Muscle of leg (tissue), 11 donors: ENCODE results near the gene KCTD16. TPM values are rescaled to one million over a fixed set of nuclear protein-coding genes. Genes with fewer than 3 reads are reported as not detected.

Experiments
- DNase-seq: peaks from one replicate; pipeline ENCODE4 v3.0.0; 2013
- H3K27ac ChIP-seq: one replicate; pipeline ENCODE4 v1.5.1; 2013; ENCODE audit warnings: mild to moderate bottlenecking, low read length, control low read depth
- H3K27me3 ChIP-seq: one replicate; pipeline ENCODE4 v1.6.1; 2013; ENCODE audit warnings: low read length; ENCODE audit not compliant: control insufficient read depth, insufficient read depth
- H3K36me3 ChIP-seq: one replicate; pipeline ENCODE4 v1.6.1; 2013; ENCODE audit warnings: low read length; ENCODE audit not compliant: control insufficient read depth, insufficient read depth
- H3K4me1 ChIP-seq: one replicate; pipeline ENCODE4 v1.6.1; 2013; ENCODE audit warnings: low read length; ENCODE audit not compliant: control insufficient read depth, insufficient read depth
- H3K4me3 ChIP-seq: one replicate; pipeline ENCODE4 v1.5.1; 2013; ENCODE audit warnings: low read length, control low read depth
- H3K9me3 ChIP-seq: replicated peaks from 2 replicates; pipeline ENCODE4 v1.6.1; 2013; ENCODE audit warnings: low read depth, low read length; ENCODE audit not compliant: control insufficient read depth
- WGBS: methylation state at CpG from one replicate; pipeline ENCODE4 v1.1.5; 2013; ENCODE audit warnings: missing lambda C conversion rate; ENCODE audit not compliant: insufficient coverage; 5-methylcytosine and 5-hydroxymethylcytosine counted together
- polyA plus RNA-seq, 8 donors: library from polyadenylated mRNA; unstranded; fragments of 120-200 nt; gene quantifications; one replicate each; pipeline versions ENCODE4 v1.2.1 to v1.2.3, GENCODE V29; 2013; ENCODE audit warnings: inconsistent platforms in 1 of 8, low replicate concordance in 1 of 8; ENCODE audit not compliant: insufficient read length in 8 of 8, insufficient read depth in 1 of 8
- total RNA-seq: library from RNA; stranded (reverse); fragments of 120-200 nt; gene quantifications from one replicate; pipeline ENCODE4 v1.2.4, GENCODE V29; 2013

KCTD16 gene
- total and polyA plus RNA-seq, 9 donors = 0.04 to 0.16 (median 0.08) TPM

GRCh38 chr5:144205141-144205551 lies 34.5 kb downstream of the KCTD16 start:
- WGBS = 0% methylated on average over 22 of the region's 31 CpGs
- no peak overlapping the region for H3K27ac ChIP-seq
- H3K36me3 ChIP-seq = no peaks in the 10 kb centered on the region
- DNase-seq = peak; percentile 53
- H3K4me3 ChIP-seq = no peak overlapping the region
- H3K4me1 ChIP-seq = peaks cover 4% of the 10 kb centered on the region
- peaks cover 11% of the 10 kb centered on the region for H3K27me3 ChIP-seq
- H3K9me3 ChIP-seq = no peaks in the 10 kb centered on the region

- no CpG with 5 or more reads among the region's 2 CpGs for WGBS
These were observed 35.5 kb downstream of the KCTD16 start for GRCh38 chr5:144206141-144206540.

DNA sequence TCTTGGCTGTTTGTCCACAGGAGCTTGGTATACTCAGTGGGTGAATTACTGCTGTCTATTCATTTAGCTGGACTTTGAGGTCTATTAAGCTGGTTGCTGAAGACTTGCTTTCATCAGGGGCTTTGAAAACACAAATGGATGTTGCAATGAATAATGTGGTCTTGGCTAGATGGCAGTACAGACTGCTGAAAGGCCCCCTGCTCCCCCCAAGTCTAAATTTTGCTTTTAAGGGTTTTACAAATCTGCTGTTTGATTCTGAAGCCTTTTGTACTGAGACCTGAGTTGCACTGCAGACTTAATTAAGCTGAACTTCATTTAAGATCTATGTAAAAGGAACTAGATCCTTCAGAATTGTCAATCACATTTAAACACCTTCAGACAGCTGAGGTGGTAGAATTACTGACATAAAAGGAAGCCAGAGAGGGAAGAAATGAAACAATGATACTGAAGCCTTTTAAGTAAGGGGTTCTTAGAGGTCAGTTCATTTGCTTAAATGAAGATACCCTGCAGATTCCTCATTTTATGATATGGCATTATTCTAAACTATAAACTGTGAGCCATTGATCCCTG lies 37.3 kb downstream of the KCTD16 start:
- Histone ChIP-seq H3K27ac (no peak overlapping the region), H3K4me3 (no peak overlapping the region), H3K36me3 (no peaks in the 10 kb centered on the region), H3K27me3 (peaks cover 11% of the 10 kb centered on the region), H3K4me1 (peaks cover 4% of the 10 kb centered on the region), H3K9me3 (no peaks in the 10 kb centered on the region)
- no peak for DNase-seq

More at GRCh38 chr5:144206141-144206540, 35.5 kb downstream of the KCTD16 start:
- H3K36me3 ChIP-seq = no peaks in the 10 kb centered on the region
- no peaks in the 10 kb centered on the region for H3K9me3 ChIP-seq
- peaks cover 11% of the 10 kb centered on the region for H3K27me3 ChIP-seq
- H3K4me1 ChIP-seq = peaks cover 4% of the 10 kb centered on the region
- H3K27ac ChIP-seq = no peak overlapping the region
- no peak for DNase-seq
- H3K4me3 ChIP-seq = no peak overlapping the region

- Histone ChIP-seq H3K4me1 (peaks cover 4% of the 10 kb centered on the region), H3K36me3 (no peaks in the 10 kb centered on the region), H3K4me3 (no peak overlapping the region), H3K27ac (no peak overlapping the region), H3K27me3 (peaks cover 8% of the 10 kb centered on the region), H3K9me3 (no peaks in the 10 kb centered on the region)
- no CpG with 5 or more reads among the region's 4 CpGs for WGBS
- no peak for DNase-seq
These were observed 38.7 kb downstream of the KCTD16 start for GRCh38 chr5:144209361-144209760.

GRCh38 chr5:144210655-144211054 lies 40.0 kb downstream of the KCTD16 start:
- DNase-seq = no peak
- Histone ChIP-seq H3K4me3 (no peak overlapping the region), H3K36me3 (no peaks in the 10 kb centered on the region), H3K27ac (no peak overlapping the region), H3K9me3 (no peaks in the 10 kb centered on the region), H3K4me1 (no peaks in the 10 kb centered on the region), H3K27me3 (no peaks in the 10 kb centered on the region)
- WGBS = no CpG with 5 or more reads among the region's 1 CpG

DNA sequence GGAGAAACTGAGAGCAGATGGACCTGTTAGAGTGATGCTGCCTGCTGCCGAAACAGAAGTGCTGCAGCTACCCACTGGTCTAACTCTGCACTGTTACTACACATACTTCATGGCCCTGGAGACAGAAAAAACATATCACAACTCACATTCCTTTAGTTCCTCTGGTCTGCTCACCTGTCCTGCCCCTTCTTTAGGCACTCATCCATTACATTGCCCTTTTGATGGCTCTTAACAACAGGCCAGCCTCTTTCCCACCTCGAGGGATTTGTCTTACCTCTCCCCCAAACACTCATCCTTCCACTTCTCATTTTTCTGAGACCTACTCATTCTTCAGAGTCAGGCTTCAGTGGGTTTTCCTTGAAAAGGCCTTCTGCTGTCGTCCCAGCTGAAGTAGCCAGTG lies 49.2 kb downstream of the KCTD16 start:
- Histone ChIP-seq H3K27ac (no peak overlapping the region), H3K4me1 (no peaks in the 10 kb centered on the region), H3K9me3 (no peaks in the 10 kb centered on the region), H3K4me3 (no peak overlapping the region), H3K27me3 (no peaks in the 10 kb centered on the region), H3K36me3 (no peaks in the 10 kb centered on the region)
- 72% methylated on average over 2 of the region's 3 CpGs for WGBS
- DNase-seq = no peak

GRCh38 chr5:144227363-144227999 lies 56.8 kb downstream of the KCTD16 start:
- no peaks in the 10 kb centered on the region for H3K9me3 ChIP-seq
- no peak for DNase-seq
- WGBS = 89% methylated on average over 2 of the region's 2 CpGs
- no peak overlapping the region for H3K27ac ChIP-seq
- no peaks in the 10 kb centered on the region for H3K27me3 ChIP-seq
- H3K36me3 ChIP-seq = no peaks in the 10 kb centered on the region
- H3K4me1 ChIP-seq = no peaks in the 10 kb centered on the region
- no peak overlapping the region for H3K4me3 ChIP-seq

DNA sequence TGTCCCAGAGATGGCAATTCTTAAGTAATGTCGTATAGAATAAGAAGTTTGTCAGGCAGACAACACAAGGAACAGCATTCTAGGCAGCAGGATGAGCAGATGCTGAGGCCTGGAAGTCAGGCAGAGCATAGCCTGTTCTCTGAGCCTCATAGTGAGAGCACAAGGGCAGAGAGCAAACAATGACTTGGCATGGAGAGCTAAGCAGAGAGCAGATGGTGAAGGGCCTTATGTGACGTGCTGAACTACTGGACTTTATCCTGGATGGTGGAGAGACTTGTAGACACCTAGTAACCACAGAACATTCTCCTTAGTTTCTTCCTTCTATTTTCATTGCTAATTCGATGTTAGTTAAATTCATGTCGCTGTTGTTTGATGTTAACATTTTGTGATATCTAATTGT lies 60.1 kb downstream of the KCTD16 start:
- 60% methylated on average over 1 of the region's 4 CpGs for WGBS
- no peak overlapping the region for H3K4me3 ChIP-seq
- H3K27me3 ChIP-seq = no peaks in the 10 kb centered on the region
- H3K9me3 ChIP-seq = no peaks in the 10 kb centered on the region
- H3K36me3 ChIP-seq = no peaks in the 10 kb centered on the region
- H3K27ac ChIP-seq = no peak overlapping the region
- H3K4me1 ChIP-seq = no peaks in the 10 kb centered on the region
- no peak for DNase-seq

- no peak overlapping the region for H3K4me3 ChIP-seq
- no peaks in the 10 kb centered on the region for H3K4me1 ChIP-seq
- H3K36me3 ChIP-seq = no peaks in the 10 kb centered on the region
- 79% methylated on average over 2 of the region's 5 CpGs for WGBS
- no peak overlapping the region for H3K27ac ChIP-seq
- H3K9me3 ChIP-seq = no peaks in the 10 kb centered on the region
- no peak for DNase-seq
- no peaks in the 10 kb centered on the region for H3K27me3 ChIP-seq
These were observed 61.6 kb downstream of the KCTD16 start for GRCh38 chr5:144232285-144232684.

- no peaks in the 10 kb centered on the region for H3K27me3 ChIP-seq
- no peak for DNase-seq
- 100% methylated on average over 1 of the region's 2 CpGs for WGBS
These were observed 65.8 kb downstream of the KCTD16 start for GRCh38 chr5:144236499-144236898.

GRCh38 chr5:144237851-144238250 lies 67.2 kb downstream of the KCTD16 start:
- Histone ChIP-seq H3K27ac (no peak overlapping the region), H3K4me1 (no peaks in the 10 kb centered on the region), H3K27me3 (no peaks in the 10 kb centered on the region), H3K4me3 (no peak overlapping the region), H3K36me3 (no peaks in the 10 kb centered on the region), H3K9me3 (no peaks in the 10 kb centered on the region)
- DNase-seq = peak; percentile 10
- WGBS = 88% methylated on average over 1 of the region's 2 CpGs

More at GRCh38 chr5:144236499-144236898, 65.8 kb downstream of the KCTD16 start:
- H3K27ac ChIP-seq = no peak overlapping the region
- H3K36me3 ChIP-seq = no peaks in the 10 kb centered on the region
- no peaks in the 10 kb centered on the region for H3K4me1 ChIP-seq
- H3K4me3 ChIP-seq = no peak overlapping the region
- H3K9me3 ChIP-seq = no peaks in the 10 kb centered on the region
